Aorta (tissue), 5 donors: Measurements from ENCODE around the gene DCAF4. TPM values are rescaled to one million over a fixed set of nuclear protein-coding genes. Genes with fewer than 3 reads are reported as not detected.

ENCODE experiments used
- ATAC-seq: fragments of 200-7000 bp; cut with Tn5 transposase; one replicate; pipeline ENCODE4 v1.9.1; 2022; ENCODE audit warnings: moderate library complexity; ENCODE audit not compliant: low FRiP score
- DNase-seq, 2 donors: peaks; one replicate each; pipeline ENCODE4 v3.0.0-alpha.2; 2020
- H3K27ac ChIP-seq, 2 donors: one replicate each; pipeline ENCODE4 v1.5.1; 2013; ENCODE audit warnings: low read length in 2 of 2, mild to moderate bottlenecking in 2 of 2, moderate library complexity in 2 of 2, control low read depth in 1 of 2, inconsistent platforms in 1 of 2, low read depth in 1 of 2
- H3K27me3 ChIP-seq, 2 donors: one replicate each; pipeline ENCODE4 v1.6.1; 2013; ENCODE audit warnings: control low read depth in 1 of 2, low read length in 1 of 2, mild to moderate bottlenecking in 1 of 2, moderate library complexity in 1 of 2; ENCODE audit not compliant: insufficient read depth in 2 of 2, control insufficient read depth in 1 of 2
- H3K36me3 ChIP-seq, 2 donors: one replicate each; pipeline ENCODE4 v1.6.1; 2013; ENCODE audit warnings: control low read depth in 1 of 2, low read length in 1 of 2, mild to moderate bottlenecking in 1 of 2; ENCODE audit not compliant: insufficient read depth in 2 of 2, control insufficient read depth in 1 of 2
- H3K4me1 ChIP-seq, 2 donors: one replicate each; pipeline ENCODE4 v1.6.1; 2013; ENCODE audit warnings: low read length in 2 of 2, control low read depth in 1 of 2, mild to moderate bottlenecking in 1 of 2, moderate library complexity in 1 of 2; ENCODE audit not compliant: insufficient read depth in 2 of 2, control insufficient read depth in 1 of 2
- H3K4me3 ChIP-seq, 2 donors: one replicate each; pipeline ENCODE4 v1.5.1; 2013; ENCODE audit warnings: low read length in 2 of 2, control low read depth in 1 of 2, mild to moderate bottlenecking in 1 of 2
- H3K9me3 ChIP-seq: one replicate; pipeline ENCODE4 v1.6.1; 2013; ENCODE audit warnings: mild to moderate bottlenecking, low read length; ENCODE audit not compliant: control insufficient read depth
- WGBS, 2 donors: extraction: QIAGEN DNeasy Blood & Tissue Kit; methylation state at CpG; one replicate each; pipeline ENCODE4 v1.1.7; 2013; 5-methylcytosine and 5-hydroxymethylcytosine counted together
- intact Hi-C, 2 donors: fragments of 100-400 bp; cut with DNase I; formaldehyde crosslinking; loops; one replicate each; pipeline versions ENCODE4 v1.14.2 to v1.15.0; 2022
- polyA plus RNA-seq, 2 donors: library from polyadenylated mRNA; stranded (reverse); fragments of 200-250 nt; gene quantifications; one replicate each; pipeline ENCODE4 v1.2.3, GENCODE V29; 2013
- total RNA-seq, 2 donors: library from RNA; stranded (reverse); fragmentation: NEBNext Ultra II Directional; extraction: Animal tissue kit (Norgen Biotek cat#: 25700); gene quantifications; one replicate each; pipeline ENCODE4 v1.2.1, GENCODE V29; 2021
- donor health status: healthy with polysubstance abuse.
- donor health status: Bipolar disorder and iron deficiency.
- donor health status: DM: no; HTN: no; CAD: no.
- donor health status: DM: no; HTN: no; CAD: no.
- donor health status: DM: yes; HTN: yes; CAD: no.

The DCAF4 gene
- total and polyA plus RNA-seq, 4 donors, result 4.6 to 15.7 (median 9.3) TPM

- Histone ChIP-seq H3K4me3 (peak overlapping the region; percentile 15 to 92), H3K4me1 (no peaks in the 10 kb centered on the region), H3K9me3 (no peaks in the 10 kb centered on the region), H3K27ac (no peak overlapping the region), H3K27me3 (no peaks in the 10 kb centered on the region), H3K36me3 (no peaks in the 10 kb centered on the region)
- DNase-seq, result peak; percentile 49 to 77
- ATAC-seq, result peak; percentile 47
- 1% methylated on average over 57 to 68 of the region's 68 CpGs for WGBS, 2 donors
- intact Hi-C loops, result loop anchor here (5.0 to 10.0 kb wide), 3 partner anchors 81 to 148 kb away; no protein-coding TSS in a partner anchor
Observed at GRCh38 chr14:72892879-72893635, 33.2 kb upstream of the DCAF4 start.

- H3K9me3 ChIP-seq, result no peaks in the 10 kb centered on the region
- ATAC-seq, result peak; percentile 99
- peak within 1 kb of the TSS; percentile 30 to 92 for H3K4me3 ChIP-seq
- intact Hi-C loops, result loop anchor here (5.0 to 10.0 kb wide), 3 partner anchors 81 to 149 kb away; no protein-coding TSS in a partner anchor
- WGBS, 2 donors, result 1% methylated on average over 54 of the region's 54 CpGs
- no peak within 1 kb of the TSS for H3K27ac ChIP-seq
- H3K27me3 ChIP-seq, result no peaks in the 10 kb centered on the region
- H3K36me3 ChIP-seq, result no peaks in the 10 kb centered on the region
- H3K4me1 ChIP-seq, result no peaks in the 10 kb centered on the region
- peak; percentile 97 to 99 for DNase-seq
Observed at GRCh38 chr14:72893636-72894322, 32.5 kb upstream of the DCAF4 start, which contains the start of gene DPF3. Gene DPF3, minus strand, starts transcription at chr14:72894101. Its CDS starts 13 bp downstream, at chr14:72894088.

- Histone ChIP-seq H3K4me3 (peak overlapping the region; percentile 30 to 33), H3K4me1 (no peaks in the 10 kb centered on the region), H3K36me3 (no peaks in the 10 kb centered on the region), H3K27me3 (no peaks in the 10 kb centered on the region), H3K27ac (no peak overlapping the region), H3K9me3 (no peaks in the 10 kb centered on the region)
- WGBS, 2 donors, result 0% methylated on average over 11 of the region's 11 CpGs
- ATAC-seq, result no peak
- no peak for DNase-seq
- intact Hi-C loops, result loop anchor here (5.0 to 10.0 kb wide), 3 partner anchors 82 to 149 kb away; no protein-coding TSS in a partner anchor
Observed at GRCh38 chr14:72894323-72894622, 32.0 kb upstream of the DCAF4 start.

- WGBS, 2 donors, result 7 to 13% methylated on average over 25 of the region's 25 CpGs
- Histone ChIP-seq H3K27me3 (no peaks in the 10 kb centered on the region), H3K4me1 (no peaks in the 10 kb centered on the region), H3K27ac (no peak overlapping the region), H3K4me3 (peak overlapping the region; percentile 30 to 33), H3K9me3 (no peaks in the 10 kb centered on the region), H3K36me3 (no peaks in the 10 kb centered on the region)
- no peak for ATAC-seq
- intact Hi-C loops, result loop anchor here (5.0 to 10.0 kb wide), 4 partner anchors 48 to 150 kb away; no protein-coding TSS in a partner anchor
- DNase-seq, result no peak
Observed at GRCh38 chr14:72894623-72895378, 31.5 kb upstream of the DCAF4 start.

GRCh38 chr14:72898448-72898847 lies 27.8 kb upstream of the DCAF4 start:
- no peaks in the 10 kb centered on the region for H3K9me3 ChIP-seq
- peak overlapping the region in 1 of 2 donors; percentile 6 for H3K27ac ChIP-seq
- H3K36me3 ChIP-seq, result no peaks in the 10 kb centered on the region
- DNase-seq, result no peak
- WGBS, 2 donors, result 20 to 48% methylated on average over 3 of the region's 3 CpGs
- intact Hi-C loops, result loop anchor here (5.0 to 10.0 kb wide), 2 partner anchors 44 to 154 kb away; no protein-coding TSS in a partner anchor
- no peaks in the 10 kb centered on the region for H3K27me3 ChIP-seq
- ATAC-seq, result no peak
- H3K4me3 ChIP-seq, result no peak overlapping the region
- H3K4me1 ChIP-seq, result no peaks in the 10 kb centered on the region

- Histone ChIP-seq H3K27ac (no peak overlapping the region), H3K9me3 (no peaks in the 10 kb centered on the region), H3K4me3 (no peak overlapping the region), H3K36me3 (no peaks in the 10 kb centered on the region), H3K4me1 (no peaks in the 10 kb centered on the region), H3K27me3 (no peaks in the 10 kb centered on the region)
- WGBS, 2 donors, result 91 to 98% methylated on average over 3 of the region's 3 CpGs
- intact Hi-C loops, result no loop called here
- DNase-seq, result no peak
- no peak for ATAC-seq
Observed at GRCh38 chr14:72901361-72901760, 24.9 kb upstream of the DCAF4 start.

GRCh38 chr14:72902801-72903530 lies 23.3 kb upstream of the DCAF4 start:
- Histone ChIP-seq H3K4me3 (no peak overlapping the region), H3K4me1 (peaks cover 0 to 6% of the 10 kb centered on the region in 2 donors), H3K27me3 (no peaks in the 10 kb centered on the region), H3K27ac (no peak overlapping the region), H3K9me3 (no peaks in the 10 kb centered on the region), H3K36me3 (no peaks in the 10 kb centered on the region)
- no peak for DNase-seq
- WGBS, 2 donors, result 92 to 95% methylated on average over 5 of the region's 5 CpGs
- no peak for ATAC-seq
- intact Hi-C loops, result no loop called here

- Histone ChIP-seq H3K27me3 (no peaks in the 10 kb centered on the region), H3K4me1 (peaks cover 0 to 6% of the 10 kb centered on the region in 2 donors), H3K27ac (no peak overlapping the region), H3K9me3 (no peaks in the 10 kb centered on the region), H3K4me3 (no peak overlapping the region), H3K36me3 (no peaks in the 10 kb centered on the region)
- no peak for DNase-seq
- no peak for ATAC-seq
- intact Hi-C loops, result loop anchor here (1.0 kb wide), 2 partner anchors 386 to 390 kb away; no protein-coding TSS in a partner anchor
- 40 to 97% methylated on average over 1 of the region's 1 CpG for WGBS, 2 donors
Observed at GRCh38 chr14:72903716-72904115, 22.5 kb upstream of the DCAF4 start.
